Gastroesophageal sphincter (tissue), 3 donors: ENCODE data around the gene PPARA.

Experiments
- POLR2A ChIP-seq, 2 donors: fragments of 450-650 bp; IDR thresholded peaks; one replicate each; pipeline ENCODE4 v1.6.1; 2017; ENCODE audit warnings: antibody characterized with exemption in 2 of 2, mild to moderate bottlenecking in 2 of 2, moderate library complexity in 1 of 2
- POLR2AphosphoS5 ChIP-seq: sonication (generic); formaldehyde crosslinking; IDR thresholded peaks from one replicate; pipeline ENCODE4 v1.6.1; 2017; ENCODE audit warnings: antibody characterized with exemption
- TF ChIP-seq, protein P1 (sequence below), 4 experiments: fragments of 200-600 bp in 2 of 4; fragments of 450-650 bp in 2 of 4; sonication (generic) in 1 of 4; IDR thresholded peaks; one replicate each; pipeline ENCODE4 v1.5.1; 2017 to 2019; ENCODE audit warnings: antibody characterized with exemption in 4 of 4, mild to moderate bottlenecking in 2 of 4, moderate library complexity in 2 of 4

DNA sequence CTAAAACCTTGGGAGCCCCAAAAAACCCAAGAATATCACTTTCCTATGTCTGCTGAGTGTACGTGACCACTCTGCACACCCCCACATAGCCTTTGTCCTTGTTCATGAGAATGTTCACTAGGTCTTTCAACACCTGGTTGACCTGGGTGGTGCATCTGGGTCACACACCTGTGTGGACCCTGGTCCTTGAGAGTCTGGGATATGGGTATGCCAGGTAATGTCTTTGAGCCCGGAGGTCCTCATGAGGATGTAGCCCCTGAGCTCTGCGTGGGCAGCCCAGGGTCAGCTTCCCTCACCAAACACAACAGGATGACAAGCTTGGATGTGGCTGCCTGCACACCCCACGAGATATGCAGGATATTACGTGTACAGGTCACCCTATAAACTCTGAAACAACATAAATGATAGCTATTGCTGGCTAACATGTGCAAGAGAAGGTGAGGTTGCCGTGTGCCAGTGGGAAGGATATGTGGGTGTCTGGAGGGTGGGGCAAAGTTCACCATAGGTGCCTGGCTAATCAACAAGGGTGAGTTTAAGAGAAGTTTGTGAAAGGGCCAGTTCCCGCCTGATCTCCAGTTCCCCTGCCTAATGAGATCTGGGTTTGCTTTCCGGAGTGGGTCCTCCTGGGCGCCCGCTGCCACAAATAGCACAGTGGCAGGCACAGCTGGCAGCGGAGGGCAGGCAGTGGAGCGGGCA, 1.4 kb upstream of the PPARA start:
- TF ChIP-seq, protein P1, sequence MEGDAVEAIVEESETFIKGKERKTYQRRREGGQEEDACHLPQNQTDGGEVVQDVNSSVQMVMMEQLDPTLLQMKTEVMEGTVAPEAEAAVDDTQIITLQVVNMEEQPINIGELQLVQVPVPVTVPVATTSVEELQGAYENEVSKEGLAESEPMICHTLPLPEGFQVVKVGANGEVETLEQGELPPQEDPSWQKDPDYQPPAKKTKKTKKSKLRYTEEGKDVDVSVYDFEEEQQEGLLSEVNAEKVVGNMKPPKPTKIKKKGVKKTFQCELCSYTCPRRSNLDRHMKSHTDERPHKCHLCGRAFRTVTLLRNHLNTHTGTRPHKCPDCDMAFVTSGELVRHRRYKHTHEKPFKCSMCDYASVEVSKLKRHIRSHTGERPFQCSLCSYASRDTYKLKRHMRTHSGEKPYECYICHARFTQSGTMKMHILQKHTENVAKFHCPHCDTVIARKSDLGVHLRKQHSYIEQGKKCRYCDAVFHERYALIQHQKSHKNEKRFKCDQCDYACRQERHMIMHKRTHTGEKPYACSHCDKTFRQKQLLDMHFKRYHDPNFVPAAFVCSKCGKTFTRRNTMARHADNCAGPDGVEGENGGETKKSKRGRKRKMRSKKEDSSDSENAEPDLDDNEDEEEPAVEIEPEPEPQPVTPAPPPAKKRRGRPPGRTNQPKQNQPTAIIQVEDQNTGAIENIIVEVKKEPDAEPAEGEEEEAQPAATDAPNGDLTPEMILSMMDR (IDR thresholded peaks at IDR 0.05) = no peak
- TF ChIP-seq POLR2AphosphoS5 (no peak), POLR2A (IDR thresholded peaks at IDR 0.05) (no peak)
